OCI-LY7 (cell line): ENCODE data around the gene STK32C.

Experiments
- EZH2phosphoT487 ChIP-seq: fragments of 200-600 bp; sonication (generic); IDR thresholded peaks from 2 replicates; pipeline ENCODE4 v1.6.1; 2018; ENCODE audit warnings: low read depth, borderline replicate concordance, mild to moderate bottlenecking, mixed run types, antibody characterized with exemption, low read length, moderate library complexity, mixed read lengths
- TF ChIP-seq, protein P1 (sequence below): fragments of 200-600 bp; sonication (generic); conservative IDR thresholded peaks from 2 replicates; pipeline ENCODE4 v1.5.1; 2014; ENCODE audit warnings: mild to moderate bottlenecking, antibody characterized with exemption, low read length, moderate library complexity, mixed read lengths

DNA sequence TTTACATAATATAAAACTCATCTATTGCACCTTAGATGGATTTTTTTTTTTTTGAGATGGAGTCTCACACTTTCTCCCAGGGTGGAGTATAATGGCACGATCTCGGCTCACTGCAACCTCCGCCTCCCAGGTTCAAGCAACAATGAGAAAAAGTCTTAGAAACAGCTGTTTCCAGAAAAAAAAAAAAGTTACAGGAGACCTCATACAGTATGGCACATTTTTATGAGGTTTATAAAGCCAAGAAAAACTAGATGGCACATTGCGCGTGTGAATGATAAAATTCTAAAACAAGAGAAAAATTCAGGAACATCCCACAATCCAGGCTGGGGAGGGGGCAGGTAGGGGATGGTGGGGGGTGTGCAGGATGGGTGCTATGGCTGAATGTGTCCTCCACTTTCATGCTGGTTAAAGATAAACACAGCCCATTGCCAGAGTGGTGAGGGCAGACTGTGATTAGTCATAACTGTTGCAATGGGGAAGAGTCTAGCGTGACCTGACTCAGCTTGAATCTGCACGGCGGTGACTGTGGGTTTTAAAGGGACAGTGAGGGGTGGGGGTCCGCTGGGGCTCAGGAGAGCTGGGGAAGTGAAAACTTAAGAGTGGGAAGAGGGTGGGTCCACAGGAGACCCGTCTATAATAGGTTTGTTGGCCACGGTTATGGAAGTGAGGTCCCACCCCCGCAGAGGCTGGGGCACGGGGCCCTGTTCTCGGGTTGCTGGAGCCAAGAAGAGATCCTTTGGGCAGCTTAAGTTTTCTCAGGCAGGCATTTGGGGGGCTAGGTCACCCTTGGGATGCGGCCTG, 12.3 kb upstream of the STK32C start:
- TF ChIP-seq, protein P1, sequence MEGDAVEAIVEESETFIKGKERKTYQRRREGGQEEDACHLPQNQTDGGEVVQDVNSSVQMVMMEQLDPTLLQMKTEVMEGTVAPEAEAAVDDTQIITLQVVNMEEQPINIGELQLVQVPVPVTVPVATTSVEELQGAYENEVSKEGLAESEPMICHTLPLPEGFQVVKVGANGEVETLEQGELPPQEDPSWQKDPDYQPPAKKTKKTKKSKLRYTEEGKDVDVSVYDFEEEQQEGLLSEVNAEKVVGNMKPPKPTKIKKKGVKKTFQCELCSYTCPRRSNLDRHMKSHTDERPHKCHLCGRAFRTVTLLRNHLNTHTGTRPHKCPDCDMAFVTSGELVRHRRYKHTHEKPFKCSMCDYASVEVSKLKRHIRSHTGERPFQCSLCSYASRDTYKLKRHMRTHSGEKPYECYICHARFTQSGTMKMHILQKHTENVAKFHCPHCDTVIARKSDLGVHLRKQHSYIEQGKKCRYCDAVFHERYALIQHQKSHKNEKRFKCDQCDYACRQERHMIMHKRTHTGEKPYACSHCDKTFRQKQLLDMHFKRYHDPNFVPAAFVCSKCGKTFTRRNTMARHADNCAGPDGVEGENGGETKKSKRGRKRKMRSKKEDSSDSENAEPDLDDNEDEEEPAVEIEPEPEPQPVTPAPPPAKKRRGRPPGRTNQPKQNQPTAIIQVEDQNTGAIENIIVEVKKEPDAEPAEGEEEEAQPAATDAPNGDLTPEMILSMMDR, result no peak
- no peak for TF ChIP-seq EZH2phosphoT487
